Activated T-cell treated with anti-CD3 and anti-CD28 coated beads, Interleukin-2, amount 50 U/mL, for 48 hours (primary cell): ENCODE data around the gene CCNJL.
"Not testable (repeated sequence)": the region's sequence is repeated elsewhere in the genome, so short reads cannot be mapped to it uniquely, and the experiment has no call there.

Experiments
- DNase-seq, 2 experiments: peaks; one replicate each; pipeline ENCODE4 v3.0.0-alpha.2; 2020

Gene CCNJL

DNA sequence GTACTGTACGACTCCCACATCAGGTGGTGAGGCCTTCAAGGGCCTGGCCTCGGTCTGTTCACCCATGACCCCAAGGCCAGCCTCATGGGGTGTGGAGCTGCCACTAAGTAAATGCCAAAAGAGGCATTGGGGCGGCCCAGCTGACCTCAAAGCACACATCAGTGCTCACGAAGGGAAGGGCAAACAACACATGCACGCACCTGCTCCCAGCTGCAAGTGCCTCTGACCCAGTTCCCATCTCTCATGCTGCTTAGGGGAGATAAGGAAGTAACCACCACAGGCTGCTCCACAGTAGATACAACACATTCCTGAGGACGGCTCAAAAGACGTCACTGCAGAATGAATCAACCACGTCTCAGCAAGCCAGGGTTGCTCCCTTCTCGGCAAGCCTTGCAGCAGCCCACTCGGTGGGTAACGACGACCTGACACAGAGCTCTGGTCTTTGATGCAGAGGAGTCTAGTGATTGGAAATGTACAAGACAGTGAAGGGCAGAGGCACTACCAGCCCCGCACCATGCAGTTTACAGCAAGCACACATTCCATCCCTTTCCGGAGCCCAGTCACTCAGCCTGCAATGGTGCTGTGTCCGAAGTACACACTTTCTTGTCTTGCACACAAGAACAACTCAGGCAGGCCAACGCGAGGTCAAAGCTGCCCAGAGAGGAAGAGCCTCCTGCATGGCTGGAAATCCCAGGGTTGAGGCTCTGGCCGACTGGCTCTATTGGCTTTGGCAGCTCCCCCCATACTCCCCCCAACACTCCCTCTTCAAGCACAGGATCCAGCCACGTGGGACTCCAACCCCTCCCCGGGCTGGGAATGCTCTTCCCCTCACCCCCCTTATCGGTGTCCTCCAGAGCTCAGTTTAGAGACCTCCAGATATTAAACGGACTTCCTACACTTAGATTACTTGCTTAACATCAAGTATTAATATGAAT lies 51.2 kb downstream of the CCNJL start:
- DNase-seq = no peak

- DNase-seq = no peak
Measured at GRCh38 chr5:160260006-160260775, 52.2 kb downstream of the CCNJL start.

DNA sequence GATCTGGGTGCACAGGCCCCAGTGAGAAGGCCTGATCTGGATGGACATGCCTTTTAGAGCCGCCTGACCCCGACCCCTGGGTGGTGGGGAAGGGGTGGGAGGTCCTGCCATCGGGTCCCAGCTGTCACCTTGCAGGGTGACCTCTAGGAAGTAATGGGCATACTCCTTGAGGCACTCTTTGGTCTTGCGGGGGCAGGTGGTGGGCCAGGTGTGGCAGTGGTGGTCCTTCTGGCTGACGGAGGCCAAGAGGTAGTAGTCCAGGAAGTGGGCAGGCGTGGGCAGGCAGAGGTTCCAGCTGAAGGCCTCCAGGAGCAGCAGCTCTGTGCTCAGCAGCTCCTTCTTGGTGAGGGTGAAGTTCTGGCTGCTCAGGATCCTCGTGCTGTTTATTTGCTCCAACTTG lies 53.0 kb downstream of the CCNJL start:
- DNase-seq = no peak

DNA sequence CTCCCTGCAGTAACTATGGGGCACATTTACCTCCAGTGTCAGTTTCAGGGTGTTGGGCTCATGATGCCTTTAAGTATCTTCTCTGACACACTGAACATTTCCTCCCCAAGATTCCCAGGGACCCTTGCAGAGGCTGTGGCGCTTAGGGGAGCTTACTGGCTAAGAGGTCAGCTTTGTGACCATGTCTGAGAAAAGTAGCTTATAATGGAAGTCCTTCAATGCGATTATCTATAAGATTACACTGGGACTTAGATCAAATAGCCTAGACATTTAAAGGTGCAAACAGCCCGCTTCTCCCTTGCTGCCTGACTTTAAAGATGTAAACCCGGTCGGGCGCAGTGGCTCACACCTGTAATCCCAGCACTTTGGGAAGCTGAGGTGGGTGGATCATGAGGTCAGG lies 57.7 kb downstream of the CCNJL start:
- DNase-seq = no peak

- DNase-seq = no peak
Measured at GRCh38 chr5:160253441-160253840, 58.9 kb downstream of the CCNJL start.

GRCh38 chr5:160252916-160253315 lies 59.4 kb downstream of the CCNJL start:
- DNase-seq = no peak

- DNase-seq = no peak
Measured at GRCh38 chr5:160251406-160252155, 60.8 kb downstream of the CCNJL start.

DNA sequence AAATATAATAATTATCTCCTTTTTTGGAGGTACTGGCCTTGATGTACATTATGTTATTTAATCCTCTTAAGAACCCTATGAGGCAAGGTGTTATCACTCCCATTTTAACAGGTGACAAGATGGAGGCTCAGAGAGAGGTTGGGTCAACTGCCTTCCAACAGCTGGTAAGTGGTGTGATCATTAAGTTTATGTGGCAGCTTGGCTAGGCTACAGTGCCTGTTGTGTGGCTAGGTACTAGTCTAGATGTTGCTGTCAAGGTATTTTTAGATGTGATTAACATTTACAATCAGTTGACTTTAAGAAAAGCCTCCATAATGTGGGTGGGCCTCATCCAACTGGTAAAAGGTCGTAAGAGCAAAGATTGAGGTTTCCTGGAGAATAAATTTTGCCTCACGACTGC lies 61.5 kb downstream of the CCNJL start:
- DNase-seq = no peak

DNA sequence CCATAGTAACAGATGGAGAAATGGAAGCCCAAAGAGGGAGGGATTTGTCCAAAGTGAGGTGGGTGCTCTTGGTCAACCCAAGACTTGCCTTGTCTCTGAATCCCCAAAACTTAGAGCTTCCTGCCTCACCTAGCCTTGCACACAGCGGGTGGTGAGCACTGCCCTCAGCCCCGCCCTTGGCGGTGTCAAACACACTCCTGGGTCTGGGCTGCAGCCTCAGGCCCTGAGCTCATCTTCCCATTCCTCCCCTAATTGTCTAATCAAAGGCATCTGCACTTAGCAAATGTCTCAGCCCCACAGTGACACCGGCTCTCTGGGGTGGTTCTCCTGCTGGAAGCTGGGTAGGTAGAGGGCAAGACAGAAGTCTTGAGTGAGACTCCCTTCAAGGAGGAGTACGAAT lies 62.1 kb downstream of the CCNJL start:
- no peak for DNase-seq

GRCh38 chr5:160249570-160249969 lies 62.8 kb downstream of the CCNJL start:
- DNase-seq = not testable (repeated sequence)

DNA sequence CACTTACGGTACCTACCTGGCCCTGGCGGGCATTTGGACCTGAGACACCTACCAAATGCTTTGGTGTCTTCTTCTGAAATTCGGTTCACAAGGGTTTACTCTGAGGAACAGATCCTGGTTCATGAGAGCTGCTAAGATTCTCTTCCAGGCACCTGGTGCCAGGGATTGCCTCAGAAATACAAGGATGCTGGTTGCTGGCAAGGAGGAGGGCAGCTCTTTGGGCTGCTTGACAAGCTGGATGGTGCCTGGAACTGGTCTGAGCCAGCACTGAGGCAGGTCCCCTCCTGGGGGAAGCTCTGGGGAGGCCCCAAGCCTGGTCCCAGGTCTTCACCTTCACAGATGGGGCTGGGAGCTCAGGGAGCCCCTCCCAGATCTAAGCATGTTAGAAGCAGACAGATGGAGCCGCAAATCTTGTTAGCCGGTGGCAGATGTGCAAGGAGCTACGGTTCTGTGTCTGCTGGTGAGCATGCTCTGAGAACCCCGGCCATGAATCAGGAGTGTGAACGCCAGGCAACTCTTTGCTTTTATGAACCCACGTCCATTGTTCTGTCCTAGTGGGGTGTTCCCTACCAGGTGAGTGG lies 66.8 kb downstream of the CCNJL start:
- no peak for DNase-seq

DNA sequence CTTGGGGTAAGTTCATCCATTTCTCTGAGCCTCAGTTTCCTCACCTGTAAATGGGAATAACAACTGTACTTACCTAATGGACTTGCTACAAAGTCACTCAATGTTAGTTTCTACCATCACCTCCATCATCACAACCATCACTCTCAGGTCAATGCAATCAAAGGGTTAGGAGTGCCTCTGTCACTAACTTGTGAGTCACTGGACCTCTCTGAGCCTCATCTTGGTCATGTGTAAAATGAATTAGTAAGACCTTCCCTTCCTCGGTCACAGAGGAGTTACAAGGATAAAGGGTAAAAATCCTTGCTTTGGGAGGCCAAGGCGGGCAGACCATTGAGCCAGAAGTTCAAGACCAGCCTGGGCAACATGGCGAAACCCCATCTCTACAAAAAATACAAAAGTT lies 70.2 kb downstream of the CCNJL start:
- DNase-seq = no peak

GRCh38 chr5:160240350-160240749 lies 72.0 kb downstream of the CCNJL start:
- DNase-seq = no peak

DNA sequence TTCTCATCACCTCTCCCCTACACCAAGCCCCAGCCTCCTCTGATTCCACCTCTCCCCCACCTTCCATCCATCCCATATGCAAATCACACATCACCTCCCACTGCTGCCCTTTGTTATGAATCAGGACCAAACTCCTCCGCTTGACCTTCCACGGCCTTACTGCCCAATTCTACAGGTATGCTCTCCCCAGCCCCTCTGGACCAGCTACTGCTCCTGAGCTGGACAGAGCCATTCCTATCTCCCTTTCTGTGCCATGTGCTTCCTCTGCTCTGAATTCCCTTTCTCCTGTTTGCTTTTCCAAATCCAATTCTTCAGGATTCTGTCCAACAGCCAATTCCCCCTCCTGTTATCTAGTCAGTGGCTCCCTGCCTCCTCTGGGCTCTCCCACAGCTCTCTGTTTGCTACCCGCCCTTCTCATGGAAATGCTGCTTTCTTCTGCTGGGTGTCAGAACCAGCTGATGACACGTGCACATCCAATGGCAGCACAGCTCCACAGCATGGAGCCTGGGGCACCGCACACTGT lies 74.7 kb downstream of the CCNJL start:
- no peak for DNase-seq

DNA sequence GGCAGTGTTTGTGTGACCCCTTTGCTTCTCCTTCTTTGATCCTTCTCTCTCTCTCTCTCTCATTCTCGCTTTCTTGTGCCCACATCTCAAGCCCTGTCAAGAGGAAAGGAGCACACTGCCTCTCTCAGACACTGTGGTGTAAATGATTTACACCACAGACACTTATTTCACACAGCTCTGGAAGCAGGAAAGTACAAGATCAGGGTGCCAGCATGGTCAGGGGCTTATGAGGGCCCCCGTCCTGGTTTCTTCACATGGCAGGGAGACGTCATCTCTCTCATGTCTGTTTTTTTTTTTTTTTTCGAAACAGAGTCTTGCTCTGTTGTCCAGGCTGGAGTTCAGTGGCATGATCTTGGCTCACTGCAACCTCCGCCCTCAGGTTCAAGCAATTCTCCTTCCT lies 76.6 kb downstream of the CCNJL start:
- DNase-seq = no peak

DNA sequence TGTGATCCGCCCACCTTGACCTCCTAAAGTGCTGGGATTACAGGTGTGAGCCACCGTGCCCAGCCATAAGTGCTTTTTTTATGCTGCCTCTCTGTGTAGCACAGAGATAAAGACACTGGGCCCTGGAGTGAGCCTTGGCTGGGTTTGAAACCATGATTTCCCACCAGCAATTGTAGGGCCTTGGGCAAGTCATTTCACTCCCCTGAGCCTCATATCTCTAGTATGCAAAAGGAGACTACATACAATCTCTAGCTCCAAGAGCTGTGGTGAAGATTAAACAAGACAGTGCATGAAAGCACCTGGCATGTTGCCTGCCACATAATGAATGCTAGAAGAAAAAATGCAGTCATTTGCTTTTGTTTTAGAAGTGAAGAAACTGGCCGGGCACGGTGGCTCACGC lies 79.1 kb downstream of the CCNJL start:
- DNase-seq = no peak

DNA sequence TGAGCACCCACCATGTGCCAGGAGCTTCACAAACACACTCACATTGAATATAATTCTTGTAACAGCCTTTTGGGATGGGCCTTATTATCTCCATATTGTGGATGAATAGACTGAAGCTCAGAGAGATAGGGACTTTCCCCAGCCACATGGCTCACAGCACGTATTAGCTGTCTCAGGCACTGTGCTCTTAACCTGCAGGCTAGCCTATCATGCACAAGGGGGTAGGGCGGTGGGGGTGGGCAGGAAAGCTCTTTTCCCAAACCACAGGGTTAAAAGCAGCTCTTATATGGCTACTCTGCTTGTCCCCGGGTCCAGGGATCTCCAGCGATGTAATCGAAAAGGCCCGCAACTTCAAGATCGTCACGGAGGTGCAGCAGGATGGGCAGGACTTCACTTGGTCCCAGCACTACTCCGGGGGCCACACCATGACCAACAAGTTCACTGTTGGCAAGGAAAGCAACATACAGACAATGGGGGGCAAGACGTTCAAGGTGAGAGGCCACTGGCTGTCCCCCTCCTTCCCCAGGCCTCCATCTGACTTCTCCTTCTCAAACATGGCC lies 80.5 kb downstream of the CCNJL start:
- no peak for DNase-seq

DNA sequence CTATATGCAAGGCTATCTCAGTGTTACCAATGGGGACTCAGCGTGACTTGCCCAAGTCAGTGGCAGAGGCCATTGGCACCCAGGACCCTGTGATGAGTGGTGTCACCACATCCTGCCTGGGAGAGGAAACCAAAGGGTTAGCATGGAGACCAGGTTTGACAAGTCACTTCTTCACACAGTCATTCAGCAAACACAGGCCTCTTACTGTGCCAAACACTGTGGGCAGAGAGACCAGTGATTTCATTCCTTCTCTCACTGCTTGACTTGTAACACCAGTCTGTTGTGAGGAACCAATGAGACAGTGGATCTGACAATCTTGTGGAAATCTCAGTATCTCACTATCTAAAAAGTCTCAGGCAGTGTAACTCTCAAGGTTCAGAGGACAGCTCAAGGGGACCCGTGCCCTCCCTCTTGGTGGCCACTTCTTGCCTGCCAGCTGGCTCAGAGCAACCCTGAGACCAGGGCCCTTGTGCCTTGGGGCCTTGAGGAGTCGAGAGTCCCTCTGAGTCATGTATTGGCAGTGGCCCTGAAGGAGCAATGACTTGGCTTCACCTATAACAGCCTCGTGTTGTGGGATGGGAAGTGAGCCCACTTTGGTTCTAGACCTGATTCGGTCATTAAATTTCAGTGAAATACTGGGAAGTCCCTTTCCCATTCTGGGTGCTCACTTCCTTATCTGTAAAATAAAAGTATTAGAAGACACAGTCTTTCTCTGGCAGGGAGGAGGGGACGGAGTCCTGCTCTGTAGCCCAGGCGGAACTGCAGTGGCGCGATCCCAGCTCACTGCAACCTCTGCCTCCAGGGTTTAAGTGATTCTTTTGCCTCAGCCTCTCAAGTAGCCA lies 81.5 kb downstream of the CCNJL start:
- peak; percentile 18 to 19 for DNase-seq

- no peak for DNase-seq
Measured at GRCh38 chr5:160229190-160229742, 83.1 kb downstream of the CCNJL start, which contains the start of gene FABP6. FABP6 (plus strand) TSS chr5:160229506; CDS start chr5:160229558, 52 bp downstream.

GRCh38 chr5:160227012-160227411 lies 85.4 kb downstream of the CCNJL start:
- no peak for DNase-seq

DNA sequence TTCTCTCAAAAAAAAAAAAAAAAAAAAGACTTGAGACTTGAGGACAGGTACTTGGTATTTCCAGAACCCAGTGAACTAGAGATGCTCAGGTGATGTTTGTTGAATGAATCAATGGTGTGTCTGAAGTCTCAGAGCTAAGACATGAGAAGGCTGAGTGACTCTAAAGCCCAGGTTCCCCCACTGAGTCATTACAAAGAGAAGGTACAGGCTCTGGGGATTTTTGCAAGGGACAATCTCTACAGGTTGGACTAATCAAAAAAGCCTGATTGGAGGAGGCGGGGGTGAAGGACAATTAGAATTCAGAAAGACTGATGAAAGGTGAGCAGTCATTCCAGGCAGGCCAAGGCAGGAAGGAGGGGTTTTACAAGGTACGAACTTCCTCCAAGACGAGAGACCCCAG lies 91.3 kb downstream of the CCNJL start:
- DNase-seq = no peak
